Esophagus squamous epithelium (tissue), 5 donors: ENCODE data around the gene STK10. TPM values are rescaled to one million over a fixed set of nuclear protein-coding genes. Genes with fewer than 3 reads are reported as not detected.
A peak's percentile ranks its signal among the peaks of the same experiment; 100 is the strongest.
"Not testable (repeated sequence)": the region's sequence is repeated elsewhere in the genome, so short reads cannot be mapped to it uniquely, and the experiment has no call there.

ENCODE experiments used
- DNase-seq: peaks from one replicate; lab custom pipeline; 2025; lab: John Stamatoyannopoulos, UW
- H3K27ac ChIP-seq, 4 donors: fragments of 200-600 bp; sonication (generic); one replicate each; pipeline ENCODE4 v1.5.1; 2016 to 2019; ENCODE audit warnings: mild to moderate bottlenecking in 1 of 4
- H3K27me3 ChIP-seq, 4 donors: fragments of 200-600 bp; sonication (generic); 1 replicate in 3 of 4; 2 replicates in 1 of 4; pipeline versions ENCODE4 v1.5.1 to v1.6.0; 2017 to 2021; ENCODE audit warnings: antibody characterized with exemption in 1 of 4
- H3K36me3 ChIP-seq, 3 donors: fragments of 200-600 bp; sonication (generic); one replicate each; pipeline ENCODE4 v1.5.1; 2016 to 2019
- H3K4me1 ChIP-seq, 3 donors: fragments of 200-600 bp; sonication (generic); one replicate each; pipeline ENCODE4 v1.5.1; 2017 to 2019
- H3K4me3 ChIP-seq, 4 donors: fragments of 200-600 bp; sonication (generic); 1 replicate in 3 of 4; 2 replicates in 1 of 4; pipeline ENCODE4 v1.5.1; 2016 to 2019; ENCODE audit warnings: mild to moderate bottlenecking in 2 of 4, moderate library complexity in 1 of 4
- H3K9me3 ChIP-seq, 3 donors: fragments of 200-600 bp; sonication (generic); one replicate each; pipeline ENCODE4 v1.5.1; 2016 to 2019
- POLR2A ChIP-seq, 4 donors: fragments of 450-650 bp; IDR thresholded peaks; one replicate each; pipeline ENCODE4 v1.6.1; 2017; ENCODE audit warnings: antibody characterized with exemption in 4 of 4, mild to moderate bottlenecking in 4 of 4, moderate library complexity in 3 of 4
- WGBS, 2 donors: methylation state at CpG; one replicate each; pipeline ENCODE4 v1.1.5; 2018; 5-methylcytosine and 5-hydroxymethylcytosine counted together
- intact Hi-C: fragments of 100-400 bp; cut with DNase I; formaldehyde crosslinking; loops from one replicate; pipeline ENCODE4 v1.15.0; 2022
- total RNA-seq, 4 donors: library from RNA; depleted of rRNA; stranded (reverse); fragments of >200 nt; gene quantifications; one replicate each; pipeline ENCODE4 v1.1.0, GENCODE V29; 2016
- TF ChIP-seq, protein P1 (sequence below), 6 experiments: fragments of 450-650 bp in 4 of 6; fragments of 200-600 bp in 2 of 6; sonication (generic) in 2 of 6; IDR thresholded peaks; one replicate each; pipeline ENCODE4 v1.5.1; 2016 to 2019; ENCODE audit warnings: antibody characterized with exemption in 6 of 6, mild to moderate bottlenecking in 4 of 6, moderate library complexity in 4 of 6
- donor health status: DM: yes; HTN: yes; CAD: no.

STK10 gene
- total RNA-seq, 4 donors from 2014 or later: 5.4 to 15.6 (median 8.9) TPM

DNA sequence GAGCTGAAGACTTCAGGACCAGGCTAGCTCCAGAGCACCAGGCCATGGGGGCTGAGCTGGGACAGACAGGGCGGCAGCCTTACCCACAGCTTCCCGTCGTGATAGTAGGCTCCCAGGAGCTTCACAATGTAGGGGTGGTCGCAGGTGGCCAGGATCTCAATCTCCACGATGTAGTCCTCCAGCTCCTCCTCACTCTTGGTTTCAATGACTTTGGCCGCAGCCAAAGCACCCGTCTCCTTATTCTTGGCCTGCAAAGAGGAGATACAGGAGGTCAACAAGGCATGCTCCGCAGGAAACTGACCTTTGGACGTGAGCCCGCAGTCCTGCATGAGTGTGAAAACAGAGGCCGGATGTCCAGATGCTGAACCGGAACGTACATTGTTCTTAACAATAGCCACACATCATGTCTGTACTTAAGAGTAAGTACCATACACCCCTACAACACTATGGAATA is 31.5 kb downstream of the STK10 start:
- intact Hi-C loops: no loop called here
- TF ChIP-seq, protein P1, sequence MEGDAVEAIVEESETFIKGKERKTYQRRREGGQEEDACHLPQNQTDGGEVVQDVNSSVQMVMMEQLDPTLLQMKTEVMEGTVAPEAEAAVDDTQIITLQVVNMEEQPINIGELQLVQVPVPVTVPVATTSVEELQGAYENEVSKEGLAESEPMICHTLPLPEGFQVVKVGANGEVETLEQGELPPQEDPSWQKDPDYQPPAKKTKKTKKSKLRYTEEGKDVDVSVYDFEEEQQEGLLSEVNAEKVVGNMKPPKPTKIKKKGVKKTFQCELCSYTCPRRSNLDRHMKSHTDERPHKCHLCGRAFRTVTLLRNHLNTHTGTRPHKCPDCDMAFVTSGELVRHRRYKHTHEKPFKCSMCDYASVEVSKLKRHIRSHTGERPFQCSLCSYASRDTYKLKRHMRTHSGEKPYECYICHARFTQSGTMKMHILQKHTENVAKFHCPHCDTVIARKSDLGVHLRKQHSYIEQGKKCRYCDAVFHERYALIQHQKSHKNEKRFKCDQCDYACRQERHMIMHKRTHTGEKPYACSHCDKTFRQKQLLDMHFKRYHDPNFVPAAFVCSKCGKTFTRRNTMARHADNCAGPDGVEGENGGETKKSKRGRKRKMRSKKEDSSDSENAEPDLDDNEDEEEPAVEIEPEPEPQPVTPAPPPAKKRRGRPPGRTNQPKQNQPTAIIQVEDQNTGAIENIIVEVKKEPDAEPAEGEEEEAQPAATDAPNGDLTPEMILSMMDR (IDR thresholded peaks at IDR 0.05): no peak
- no peak for TF ChIP-seq POLR2A (IDR thresholded peaks at IDR 0.05)
- H3K4me1 ChIP-seq: peaks cover 0 to 31% (median 0%) of the 10 kb centered on the region in 3 donors
- H3K36me3 ChIP-seq: peaks cover 0 to 32% (median 7%) of the 10 kb centered on the region in 3 donors
- no peak overlapping the region for H3K27ac ChIP-seq
- H3K4me3 ChIP-seq: no peak overlapping the region
- 47 to 85% methylated on average over 3 to 13 of the region's 13 CpGs for WGBS, 2 donors
- H3K9me3 ChIP-seq: no peaks in the 10 kb centered on the region
- no peak for DNase-seq
- no peaks in the 10 kb centered on the region for H3K27me3 ChIP-seq

DNA sequence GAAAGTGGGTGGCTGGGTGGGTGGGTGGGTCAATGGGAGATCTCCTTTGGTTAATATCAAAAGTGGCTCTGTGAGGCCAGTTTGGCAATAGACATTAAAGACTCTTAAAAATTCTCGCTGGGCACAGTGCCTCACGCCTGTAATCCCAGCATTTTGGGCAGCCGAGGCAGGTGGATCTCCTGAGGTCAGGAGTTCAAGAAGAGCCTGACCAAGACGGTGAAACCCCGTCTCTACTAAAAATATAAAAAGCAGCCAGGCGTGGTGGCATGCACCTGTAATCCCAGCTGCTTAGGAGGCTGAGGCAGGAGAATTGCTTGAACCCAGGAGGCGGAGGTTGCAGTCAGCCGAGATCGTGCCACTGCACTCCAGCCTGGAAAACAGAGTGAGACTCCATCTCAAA is 32.9 kb downstream of the STK10 start:
- peaks cover 0 to 32% (median 3%) of the 10 kb centered on the region in 3 donors for H3K4me1 ChIP-seq
- H3K27me3 ChIP-seq, H3K9me3 ChIP-seq, intact Hi-C loops, DNase-seq, H3K4me3 ChIP-seq, H3K27ac ChIP-seq: not testable (repeated sequence)
- 84 to 89% methylated on average over 6 to 9 of the region's 9 CpGs for WGBS, 2 donors
- H3K36me3 ChIP-seq: peaks cover 0 to 32% (median 7%) of the 10 kb centered on the region in 3 donors

DNA sequence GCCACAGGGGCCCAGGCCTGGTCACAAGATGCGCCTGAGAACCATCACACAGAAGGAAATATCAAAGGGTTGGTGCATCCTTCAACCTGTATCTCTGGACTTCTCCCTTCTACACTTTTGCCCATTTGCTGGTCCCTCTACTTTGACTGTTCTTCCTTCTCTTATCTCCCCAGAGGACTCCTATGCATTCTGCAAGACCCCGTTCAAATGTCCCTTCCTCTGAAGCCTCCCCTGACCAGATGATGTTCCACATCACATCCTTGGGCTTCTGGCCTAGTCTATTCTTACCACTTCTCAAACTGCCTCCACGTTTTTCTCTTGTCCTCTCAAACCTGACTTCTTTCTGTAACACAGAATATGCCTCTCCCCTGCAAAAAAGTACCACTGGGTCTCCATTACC is 34.3 kb downstream of the STK10 start:
- Histone ChIP-seq H3K36me3 (peaks cover 0 to 32% (median 7%) of the 10 kb centered on the region in 3 donors), H3K27me3 (no peaks in the 10 kb centered on the region), H3K27ac (peak overlapping the region in 1 of 4 donors; percentile 21), H3K9me3 (no peaks in the 10 kb centered on the region), H3K4me1 (peaks cover 0 to 30% (median 3%) of the 10 kb centered on the region in 3 donors), H3K4me3 (no peak overlapping the region)
- no peak for DNase-seq
- 87 to 96% methylated on average over 3 of the region's 3 CpGs for WGBS, 2 donors
- intact Hi-C loops: no loop called here
- TF ChIP-seq POLR2A (IDR thresholded peaks at IDR 0.05): no peak
- TF ChIP-seq, protein P1 (IDR thresholded peaks at IDR 0.05): no peak

DNA sequence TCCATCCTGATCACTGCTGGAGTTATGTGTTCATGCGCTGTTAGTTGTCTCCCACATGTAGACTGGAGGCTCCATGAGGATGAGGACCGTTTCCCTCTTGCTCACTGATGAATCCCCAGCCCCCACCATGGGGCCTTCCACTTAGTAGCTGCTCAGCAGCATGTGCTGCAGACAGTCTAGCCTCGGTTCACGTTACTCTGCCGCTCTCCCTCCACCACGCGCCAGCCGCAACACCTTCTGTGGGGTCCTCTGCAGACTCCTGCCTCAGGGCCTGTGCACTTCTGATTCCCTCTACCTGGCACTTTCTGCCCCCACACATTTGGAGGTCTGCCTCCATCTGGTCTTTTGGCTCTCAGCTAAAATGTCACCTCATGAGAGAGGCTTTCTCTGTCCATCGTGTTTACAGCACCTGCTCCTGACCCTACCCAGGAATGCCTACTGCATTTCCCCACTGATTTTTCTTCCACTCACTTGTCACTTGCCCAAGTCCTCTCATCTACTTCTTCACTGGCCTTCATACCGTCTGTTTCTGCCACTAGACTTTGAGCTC is 36.3 kb downstream of the STK10 start:
- Histone ChIP-seq H3K4me3 (no peak overlapping the region), H3K4me1 (peaks cover 0 to 33% (median 3%) of the 10 kb centered on the region in 3 donors), H3K9me3 (no peaks in the 10 kb centered on the region), H3K27ac (no peak overlapping the region), H3K27me3 (no peaks in the 10 kb centered on the region), H3K36me3 (peaks cover 0 to 43% (median 7%) of the 10 kb centered on the region in 3 donors)
- intact Hi-C loops: no loop called here
- TF ChIP-seq POLR2A (IDR thresholded peaks at IDR 0.05): no peak
- TF ChIP-seq, protein P1 (IDR thresholded peaks at IDR 0.05): no peak
- no peak for DNase-seq
- 91 to 98% methylated on average over 10 of the region's 10 CpGs for WGBS, 2 donors

DNA sequence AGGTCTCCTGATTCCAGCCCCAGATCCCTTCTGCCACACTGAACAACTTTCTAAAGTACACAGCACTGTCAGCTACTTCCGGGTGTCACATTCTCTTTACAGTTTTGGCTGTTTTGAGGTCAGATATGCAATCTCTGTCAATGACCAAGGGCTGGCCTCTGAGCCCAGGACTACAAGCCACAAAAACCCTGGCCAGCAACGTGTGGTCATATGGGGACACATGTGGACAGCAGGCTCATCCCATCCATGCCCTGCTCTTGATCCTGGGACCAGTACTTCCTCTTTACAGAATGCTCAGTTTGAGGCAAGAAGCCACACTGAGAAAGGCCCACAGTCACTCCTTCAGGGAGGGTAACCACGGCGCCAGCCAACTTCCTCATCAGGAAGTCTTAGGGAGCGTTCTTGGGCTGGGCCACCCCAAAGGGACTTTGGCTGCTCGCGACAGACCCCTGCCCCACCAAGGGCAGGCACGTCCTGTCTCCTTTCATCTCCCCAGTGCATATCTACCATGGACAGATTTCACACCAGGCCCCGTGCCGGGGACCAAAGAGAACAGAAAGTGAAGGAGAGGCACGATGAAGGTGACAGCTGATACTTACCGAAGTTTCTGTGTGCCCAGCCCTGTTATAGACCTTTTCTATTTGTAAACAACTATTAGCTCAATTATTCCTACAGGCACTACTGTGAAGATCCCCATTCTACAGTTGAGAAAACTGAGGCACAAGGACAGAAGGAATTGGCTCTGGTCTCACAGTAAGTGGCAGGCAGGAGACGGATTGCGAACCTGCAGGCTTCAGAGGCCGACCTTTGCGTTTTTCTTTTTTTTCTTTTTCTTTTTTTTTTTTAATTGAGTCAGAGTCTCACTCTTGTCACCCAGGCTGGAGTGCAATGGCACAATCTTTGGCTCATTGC is 37.3 kb downstream of the STK10 start:
- H3K9me3 ChIP-seq: no peaks in the 10 kb centered on the region
- H3K27ac ChIP-seq: peak overlapping the region in 2 of 4 donors; percentile 48 to 65
- no peaks in the 10 kb centered on the region for H3K27me3 ChIP-seq
- peaks cover 0 to 33% (median 0%) of the 10 kb centered on the region in 3 donors for H3K36me3 ChIP-seq
- no peak overlapping the region for H3K4me3 ChIP-seq
- WGBS, 2 donors: 43 to 80% methylated on average over 14 of the region's 16 CpGs
- H3K4me1 ChIP-seq: peaks cover 0 to 25% (median 3%) of the 10 kb centered on the region in 3 donors
- no peak for DNase-seq
- TF ChIP-seq, protein P1 (IDR thresholded peaks at IDR 0.05): no peak
- no peak for TF ChIP-seq POLR2A (IDR thresholded peaks at IDR 0.05)
- intact Hi-C loops: no loop called here

DNA sequence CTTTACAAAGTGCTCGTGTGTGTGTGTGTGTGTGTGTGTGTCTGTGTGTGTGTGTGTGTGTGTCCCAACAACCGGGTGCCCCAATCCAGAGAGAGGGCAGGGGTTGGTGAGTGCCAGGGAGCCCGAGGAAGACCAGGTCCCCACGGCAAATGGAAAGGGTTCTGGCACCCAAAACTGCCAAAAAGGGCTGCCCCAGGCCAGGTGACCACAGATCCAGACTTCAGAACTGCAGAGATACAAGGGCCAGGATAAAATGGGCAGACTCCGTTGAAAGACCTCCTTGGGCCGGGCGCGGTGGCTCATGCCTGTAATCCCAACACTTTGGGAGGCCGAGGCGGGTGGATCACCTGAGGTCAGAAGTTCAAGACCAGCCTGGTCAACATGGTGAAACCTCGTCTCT is 38.5 kb downstream of the STK10 start:
- H3K9me3 ChIP-seq, H3K27me3 ChIP-seq, H3K27ac ChIP-seq, DNase-seq, H3K4me3 ChIP-seq, intact Hi-C loops: not testable (repeated sequence)
- peaks cover 0 to 21% (median 0%) of the 10 kb centered on the region in 3 donors for H3K36me3 ChIP-seq
- H3K4me1 ChIP-seq: peaks cover 4 to 30% (median 5%) of the 10 kb centered on the region in 3 donors
- WGBS, 2 donors: 80 to 92% methylated on average over 4 to 7 of the region's 11 CpGs
